Subcutaneous abdominal adipose tissue (tissue), 5 donors: ENCODE results near the gene RXRA.

Experiments
- H3K27ac ChIP-seq: one replicate; pipeline ENCODE4 v1.7.0; 2013; ENCODE audit warnings: low read depth, mild to moderate bottlenecking, inconsistent platforms, low read length, moderate library complexity
- H3K27me3 ChIP-seq, 5 donors: one replicate each; pipeline ENCODE4 v1.7.0; 2013; ENCODE audit warnings: low read length in 5 of 5, inconsistent platforms in 1 of 5; ENCODE audit not compliant: control insufficient read depth in 5 of 5, insufficient read depth in 4 of 5
- H3K36me3 ChIP-seq, 5 donors: one replicate each; pipeline ENCODE4 v1.7.0; 2013; ENCODE audit warnings: low read length in 5 of 5; ENCODE audit not compliant: control insufficient read depth in 5 of 5, insufficient read depth in 5 of 5
- H3K4me1 ChIP-seq, 5 donors: one replicate each; pipeline ENCODE4 v1.7.0; 2013; ENCODE audit warnings: low read length in 5 of 5, mild to moderate bottlenecking in 3 of 5, moderate library complexity in 1 of 5; ENCODE audit not compliant: control insufficient read depth in 5 of 5, insufficient read depth in 5 of 5
- H3K4me3 ChIP-seq, 5 donors: one replicate each; pipeline ENCODE4 v1.7.0; 2013; ENCODE audit warnings: low read length in 5 of 5, low read depth in 1 of 5
- H3K9ac ChIP-seq, 5 donors: one replicate each; pipeline ENCODE4 v1.7.0; 2013; ENCODE audit warnings: low read length in 5 of 5, mild to moderate bottlenecking in 4 of 5, moderate library complexity in 3 of 5
- H3K9me3 ChIP-seq, 5 donors: one replicate each; pipeline ENCODE4 v1.7.0; 2013; ENCODE audit warnings: low read length in 5 of 5; ENCODE audit not compliant: control insufficient read depth in 5 of 5
- donor health status: healthy.
- donor health status: healthy.
- donor health status: healthy.
- donor health status: healthy.
- donor health status: healthy.

Gene RXRA

GRCh38 chr9:134425812-134426211 is 99.6 kb downstream of the RXRA start:
- H3K4me1 ChIP-seq = peaks cover 3 to 16% (median 6%) of the 10 kb centered on the region in 5 donors
- H3K27ac ChIP-seq = no peak overlapping the region
- no peaks in the 10 kb centered on the region for H3K9me3 ChIP-seq
- no peak overlapping the region for H3K9ac ChIP-seq
- H3K36me3 ChIP-seq = peaks cover 0 to 79% (median 71%) of the 10 kb centered on the region in 5 donors
- H3K27me3 ChIP-seq = no peaks in the 10 kb centered on the region
- no peak overlapping the region for H3K4me3 ChIP-seq

GRCh38 chr9:134426436-134426835 is 100.2 kb downstream of the RXRA start:
- Histone ChIP-seq H3K27me3 (no peaks in the 10 kb centered on the region), H3K27ac (no peak overlapping the region), H3K9ac (no peak overlapping the region), H3K9me3 (no peaks in the 10 kb centered on the region), H3K4me1 (peaks cover 3 to 21% (median 13%) of the 10 kb centered on the region in 5 donors), H3K4me3 (no peak overlapping the region), H3K36me3 (peaks cover 0 to 72% (median 65%) of the 10 kb centered on the region in 5 donors)

- Histone ChIP-seq H3K9ac (no peak overlapping the region), H3K4me3 (no peak overlapping the region), H3K27ac (no peak overlapping the region), H3K36me3 (peaks cover 0 to 70% (median 61%) of the 10 kb centered on the region in 5 donors), H3K27me3 (no peaks in the 10 kb centered on the region), H3K4me1 (peaks cover 4 to 22% (median 20%) of the 10 kb centered on the region in 5 donors), H3K9me3 (no peaks in the 10 kb centered on the region)
Measured at GRCh38 chr9:134427153-134427782, 101.0 kb downstream of the RXRA start.

DNA sequence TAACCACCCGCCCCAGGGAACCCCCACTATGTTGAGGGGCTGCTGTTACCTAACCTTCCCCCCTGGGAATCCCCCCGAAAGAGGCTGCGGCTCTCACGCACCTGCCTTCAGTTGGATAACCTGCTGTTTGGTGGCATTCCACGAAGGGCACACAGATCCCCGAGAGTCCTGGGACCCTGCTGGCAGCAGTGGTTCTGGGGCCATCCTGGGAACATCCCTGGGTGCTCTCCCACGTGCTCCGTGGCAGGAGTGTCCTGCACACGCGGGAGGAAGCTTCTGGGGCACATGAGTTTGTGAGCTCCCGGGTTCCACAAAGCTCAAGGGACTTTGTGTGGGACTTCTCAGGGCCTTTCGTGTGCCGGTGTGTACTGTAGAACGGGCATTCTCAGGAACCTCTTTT is 102.3 kb downstream of the RXRA start:
- no peaks in the 10 kb centered on the region for H3K9me3 ChIP-seq
- peaks cover 0 to 64% (median 53%) of the 10 kb centered on the region in 5 donors for H3K36me3 ChIP-seq
- peaks cover 5 to 35% (median 33%) of the 10 kb centered on the region in 5 donors for H3K4me1 ChIP-seq
- H3K27ac ChIP-seq = no peak overlapping the region
- H3K9ac ChIP-seq = peak overlapping the region in 1 of 5 donors; percentile 16
- no peak overlapping the region for H3K4me3 ChIP-seq
- no peaks in the 10 kb centered on the region for H3K27me3 ChIP-seq

- H3K9ac ChIP-seq = no peak overlapping the region
- peaks cover 5 to 39% (median 35%) of the 10 kb centered on the region in 5 donors for H3K4me1 ChIP-seq
- H3K27ac ChIP-seq = no peak overlapping the region
- no peak overlapping the region for H3K4me3 ChIP-seq
- no peaks in the 10 kb centered on the region for H3K9me3 ChIP-seq
- peaks cover 0 to 64% (median 52%) of the 10 kb centered on the region in 5 donors for H3K36me3 ChIP-seq
- H3K27me3 ChIP-seq = no peaks in the 10 kb centered on the region
Measured at GRCh38 chr9:134429007-134429406, 102.8 kb downstream of the RXRA start.

GRCh38 chr9:134429481-134429880 is 103.2 kb downstream of the RXRA start:
- peaks cover 5 to 42% (median 39%) of the 10 kb centered on the region in 5 donors for H3K4me1 ChIP-seq
- no peak overlapping the region for H3K4me3 ChIP-seq
- no peak overlapping the region for H3K27ac ChIP-seq
- H3K36me3 ChIP-seq = peaks cover 0 to 64% (median 51%) of the 10 kb centered on the region in 5 donors
- no peak overlapping the region for H3K9ac ChIP-seq
- no peaks in the 10 kb centered on the region for H3K27me3 ChIP-seq
- no peaks in the 10 kb centered on the region for H3K9me3 ChIP-seq

GRCh38 chr9:134431095-134431494 is 104.8 kb downstream of the RXRA start:
- Histone ChIP-seq H3K4me3 (no peak overlapping the region), H3K9me3 (no peaks in the 10 kb centered on the region), H3K27ac (no peak overlapping the region), H3K9ac (peak overlapping the region in 1 of 5 donors; percentile 59), H3K36me3 (peaks cover 0 to 59% (median 47%) of the 10 kb centered on the region in 5 donors), H3K27me3 (no peaks in the 10 kb centered on the region), H3K4me1 (peaks cover 9 to 58% (median 52%) of the 10 kb centered on the region in 5 donors)

DNA sequence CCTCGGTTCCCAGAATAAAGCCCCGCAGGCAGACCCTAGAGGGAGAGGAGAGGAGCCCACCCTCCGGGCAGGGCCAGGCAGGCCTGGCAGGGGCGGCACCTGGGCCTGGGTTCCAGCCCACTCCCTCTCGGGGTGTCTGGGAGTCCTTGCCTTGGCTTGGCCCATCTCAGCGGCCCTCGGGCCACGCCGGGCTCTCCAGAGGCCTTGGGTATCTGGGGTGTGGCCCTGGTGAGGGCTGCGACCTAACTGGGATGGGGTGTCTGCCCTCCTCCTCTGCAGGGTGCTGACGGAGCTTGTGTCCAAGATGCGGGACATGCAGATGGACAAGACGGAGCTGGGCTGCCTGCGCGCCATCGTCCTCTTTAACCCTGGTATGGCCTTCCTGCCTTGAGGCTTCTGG is 105.4 kb downstream of the RXRA start:
- H3K9ac ChIP-seq = peak overlapping the region in 1 of 5 donors; percentile 59
- H3K27me3 ChIP-seq = no peaks in the 10 kb centered on the region
- H3K36me3 ChIP-seq = peaks cover 0 to 59% (median 49%) of the 10 kb centered on the region in 5 donors
- no peaks in the 10 kb centered on the region for H3K9me3 ChIP-seq
- H3K4me1 ChIP-seq = peaks cover 9 to 64% (median 57%) of the 10 kb centered on the region in 5 donors
- H3K4me3 ChIP-seq = no peak overlapping the region
- peak overlapping the region; percentile 37 for H3K27ac ChIP-seq

DNA sequence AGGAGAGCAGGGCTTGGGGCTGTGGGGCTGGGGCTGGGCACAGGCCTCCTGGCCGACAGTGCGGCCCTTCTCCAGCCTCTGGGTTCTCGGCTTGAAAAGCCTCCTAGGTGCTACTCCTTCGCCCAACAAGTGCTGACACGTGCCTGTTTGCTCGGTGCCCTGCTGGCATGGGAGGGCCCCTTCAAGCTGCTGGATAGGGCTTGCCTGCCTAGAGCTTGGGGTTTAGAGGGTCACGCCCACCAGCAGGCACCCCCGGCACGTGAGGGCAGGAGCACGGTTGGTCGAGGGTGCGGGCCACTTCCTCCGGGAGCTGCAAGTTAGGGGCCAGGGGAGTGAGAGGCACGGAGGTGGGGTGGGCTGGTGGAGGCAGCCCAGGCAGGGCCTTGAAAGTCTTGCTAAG is 106.2 kb downstream of the RXRA start:
- Histone ChIP-seq H3K4me3 (no peak overlapping the region), H3K27me3 (no peaks in the 10 kb centered on the region), H3K36me3 (peaks cover 0 to 63% (median 57%) of the 10 kb centered on the region in 5 donors), H3K9me3 (no peaks in the 10 kb centered on the region), H3K4me1 (peaks cover 9 to 69% (median 59%) of the 10 kb centered on the region in 5 donors), H3K9ac (no peak overlapping the region), H3K27ac (peak overlapping the region; percentile 37)

GRCh38 chr9:134433101-134433500 is 106.8 kb downstream of the RXRA start:
- H3K9me3 ChIP-seq = no peaks in the 10 kb centered on the region
- H3K9ac ChIP-seq = no peak overlapping the region
- peaks cover 0 to 63% (median 54%) of the 10 kb centered on the region in 5 donors for H3K36me3 ChIP-seq
- H3K4me1 ChIP-seq = peaks cover 9 to 69% (median 59%) of the 10 kb centered on the region in 5 donors
- H3K27me3 ChIP-seq = no peaks in the 10 kb centered on the region
- H3K4me3 ChIP-seq = no peak overlapping the region
- peak overlapping the region; percentile 37 for H3K27ac ChIP-seq
